ENCODE data around the gene ZNF445.
"Not testable (repeated sequence)": the region's sequence is repeated elsewhere in the genome, so short reads cannot be mapped to it uniquely, and the experiment has no call there.

Gene ZNF445

DNA sequence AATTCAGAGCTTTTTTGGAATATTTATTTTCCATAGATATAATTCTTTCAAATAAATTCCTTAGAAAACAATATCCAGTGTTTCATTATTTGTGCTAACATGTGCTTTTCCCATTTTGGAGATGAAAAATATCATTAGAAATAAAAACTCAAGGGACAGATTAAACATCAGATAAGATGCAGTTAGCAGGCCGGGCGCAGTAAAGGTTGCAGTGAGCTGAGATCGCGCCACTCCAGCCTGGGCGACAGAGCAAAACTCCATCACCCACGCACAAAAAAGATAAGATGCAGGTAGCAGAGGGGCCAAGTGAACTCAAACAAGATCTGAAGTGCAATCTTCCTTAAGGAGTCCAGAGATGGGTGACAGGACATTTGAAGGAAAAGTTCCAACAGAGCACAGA lies 48.0 kb downstream of the ZNF445 start:
- DNase-seq, result no peak

DNA sequence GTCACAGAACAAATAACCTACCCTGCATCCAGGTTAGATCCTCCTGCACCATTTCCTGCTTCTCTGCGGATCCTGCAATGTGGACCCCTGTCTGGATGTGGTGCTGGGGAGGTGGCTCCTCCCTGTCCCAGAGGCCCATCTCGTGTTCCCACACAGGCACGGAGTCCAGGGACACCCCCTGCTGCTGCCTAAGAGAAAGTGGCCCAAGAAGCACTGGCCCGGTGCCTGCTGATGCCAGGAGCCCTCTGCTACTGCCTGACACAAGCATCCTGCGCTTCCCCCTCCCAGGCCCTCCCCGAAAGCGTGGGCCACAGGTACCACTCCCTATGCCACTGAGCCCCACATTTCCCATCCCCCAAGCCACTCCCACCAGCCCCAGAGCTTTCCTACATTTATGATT lies 48.6 kb downstream of the ZNF445 start:
- DNase-seq, result no peak

- no peak for DNase-seq
Measured at GRCh38 chr3:44427683-44428082, 49.8 kb downstream of the ZNF445 start.

DNA sequence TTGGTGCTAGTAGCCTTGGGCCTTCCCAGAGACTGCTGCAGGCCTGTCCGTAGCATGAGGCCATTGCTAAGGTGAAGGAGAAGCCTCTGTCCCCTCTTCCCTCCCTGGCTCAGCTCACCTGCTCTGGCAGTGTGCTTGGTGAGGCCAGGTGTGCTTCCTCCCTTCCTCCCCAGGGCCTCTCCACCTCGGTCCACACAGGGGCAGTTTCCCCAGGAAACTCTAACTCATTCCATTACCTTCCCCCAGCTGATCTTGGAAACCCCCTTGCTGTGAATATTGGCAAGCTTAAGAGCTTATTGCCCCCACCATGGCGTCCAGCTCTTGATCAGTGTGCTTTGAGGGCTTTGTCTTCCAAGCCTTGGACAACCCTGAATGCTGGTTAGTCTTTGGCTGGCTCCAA lies 52.7 kb downstream of the ZNF445 start:
- no peak for DNase-seq

DNA sequence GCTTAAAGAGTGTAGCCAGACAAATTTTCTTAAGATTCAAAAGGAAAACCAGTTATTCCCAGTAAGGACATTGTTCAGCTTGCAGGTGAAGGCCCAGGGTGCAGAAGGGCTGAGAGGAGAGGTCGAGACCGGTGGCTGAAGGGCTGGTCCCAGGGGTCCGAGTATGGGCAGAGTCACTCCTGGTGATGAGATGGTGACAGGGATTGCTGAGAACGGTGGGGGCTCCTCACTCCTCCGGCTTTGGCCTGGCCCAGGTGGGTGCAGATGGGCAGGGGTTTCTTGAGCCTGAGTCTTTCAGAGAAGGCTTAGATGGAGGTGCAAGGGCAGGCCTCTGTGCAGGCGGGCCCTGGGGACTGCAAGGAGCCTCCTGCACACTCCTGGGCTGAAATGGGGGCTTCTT lies 56.2 kb downstream of the ZNF445 start:
- DNase-seq, result no peak

- no peak for DNase-seq
Measured at GRCh38 chr3:44420676-44421075, 56.8 kb downstream of the ZNF445 start.

DNA sequence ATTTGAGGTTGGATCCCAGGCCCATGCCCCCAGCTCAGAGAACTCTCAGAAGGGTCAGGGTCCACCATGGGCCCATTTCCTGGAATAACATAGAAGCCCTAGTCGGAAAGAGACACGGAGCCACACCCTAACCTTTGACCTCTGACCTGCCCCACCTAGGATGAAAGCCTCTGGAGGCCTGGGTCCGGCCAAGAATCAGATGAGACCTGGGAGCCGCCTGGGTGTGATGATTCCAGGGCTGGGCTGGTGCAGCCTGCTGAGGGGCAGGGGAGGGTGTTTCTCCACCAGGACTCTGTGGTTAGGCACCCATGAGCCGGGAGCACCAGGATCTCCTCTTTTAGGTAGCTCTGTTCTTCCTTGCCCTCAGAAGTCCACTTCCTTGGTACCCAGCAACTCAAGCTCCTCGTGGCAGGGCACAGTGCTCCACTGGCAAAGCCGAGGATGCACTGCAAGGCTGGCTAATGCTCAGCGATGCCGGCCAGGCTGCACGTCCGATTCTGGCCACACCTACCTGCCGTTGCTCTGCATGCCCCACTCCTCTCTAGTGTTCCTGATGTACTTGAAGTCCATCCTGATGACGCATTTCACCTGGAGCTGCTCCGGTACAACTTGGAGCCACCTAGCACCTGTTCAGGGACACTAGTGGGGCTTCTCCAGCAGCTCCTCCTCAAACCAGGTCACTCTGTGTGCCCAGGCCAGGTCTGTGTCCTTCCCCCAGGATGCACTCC lies 57.4 kb downstream of the ZNF445 start:
- no peak for DNase-seq

DNA sequence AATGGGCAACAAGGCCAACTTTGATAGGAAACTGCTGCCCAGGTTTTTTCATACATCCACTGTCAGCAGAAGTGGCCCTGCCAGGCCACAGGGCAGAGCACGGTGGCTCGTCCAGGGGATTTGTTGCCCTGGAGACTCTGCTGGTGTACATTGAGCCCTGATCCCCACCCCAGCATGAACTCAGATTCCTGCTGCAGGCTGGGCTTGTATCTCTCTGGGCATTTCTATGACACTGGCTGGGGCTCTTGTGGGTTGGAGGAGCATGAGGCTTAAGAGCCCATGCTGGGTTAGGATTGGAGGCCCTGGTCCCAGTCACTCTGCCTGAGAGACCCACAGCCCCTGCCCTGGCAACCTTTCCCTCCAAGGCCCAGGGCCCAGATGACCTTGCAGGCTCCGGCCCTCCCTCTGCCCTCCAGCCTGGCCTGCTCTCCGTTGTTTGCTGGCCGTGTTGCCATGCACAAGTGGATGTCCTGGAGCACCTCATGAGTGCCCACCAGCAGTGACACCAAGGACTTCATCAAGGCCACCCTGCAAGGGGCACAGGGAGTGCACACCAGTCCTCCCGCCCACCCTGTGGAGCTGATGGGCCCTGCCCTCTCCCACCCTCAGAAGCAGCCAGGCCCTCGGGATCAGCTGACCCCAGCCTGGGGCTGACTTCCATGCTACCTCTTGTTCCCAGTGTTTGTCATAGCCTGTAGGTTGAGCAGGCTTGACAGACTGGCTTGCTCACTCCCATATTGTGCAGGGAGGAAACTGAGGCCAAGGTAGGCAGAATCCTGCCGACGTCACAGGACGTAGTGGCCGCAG lies 58.2 kb downstream of the ZNF445 start:
- no peak for DNase-seq

DNA sequence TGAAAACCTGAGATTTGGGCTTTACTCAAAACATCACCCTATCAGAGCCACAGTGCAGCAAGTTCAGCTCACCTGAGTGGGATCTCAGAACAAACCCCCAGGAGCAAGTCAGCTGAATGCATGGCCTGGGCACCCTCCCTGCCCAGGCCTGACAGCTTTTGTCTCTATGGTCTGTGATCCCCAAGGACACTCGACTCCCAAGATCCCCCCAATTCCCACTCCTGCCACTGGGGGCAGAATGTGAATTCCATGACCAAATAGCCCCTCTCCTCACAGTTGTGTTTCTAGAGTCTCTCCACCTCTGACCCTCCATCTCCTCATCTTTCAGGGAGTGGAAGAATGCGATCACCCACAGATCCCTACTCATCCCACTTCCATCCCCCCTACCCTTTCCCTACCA lies 58.9 kb downstream of the ZNF445 start:
- no peak for DNase-seq

DNA sequence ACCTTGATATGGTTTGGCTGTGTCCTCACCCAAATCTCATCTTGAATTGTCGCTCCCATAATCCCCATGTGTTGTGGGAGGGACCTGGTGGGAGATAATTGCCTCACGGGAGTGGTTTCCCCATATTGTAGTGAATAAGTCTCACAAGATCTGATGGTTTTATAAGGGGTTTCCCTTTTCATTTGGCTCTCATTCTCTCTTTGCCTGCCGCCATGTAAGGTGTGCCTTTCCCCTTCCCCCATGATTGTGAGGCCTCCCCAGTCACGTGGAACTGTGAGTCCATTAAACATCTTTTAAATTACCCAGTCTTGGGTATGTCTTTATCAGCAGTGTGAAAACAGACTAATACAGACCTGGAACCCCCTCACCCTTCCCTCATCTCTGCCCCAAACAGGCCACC lies 59.4 kb downstream of the ZNF445 start:
- not testable (repeated sequence) for DNase-seq

DNA sequence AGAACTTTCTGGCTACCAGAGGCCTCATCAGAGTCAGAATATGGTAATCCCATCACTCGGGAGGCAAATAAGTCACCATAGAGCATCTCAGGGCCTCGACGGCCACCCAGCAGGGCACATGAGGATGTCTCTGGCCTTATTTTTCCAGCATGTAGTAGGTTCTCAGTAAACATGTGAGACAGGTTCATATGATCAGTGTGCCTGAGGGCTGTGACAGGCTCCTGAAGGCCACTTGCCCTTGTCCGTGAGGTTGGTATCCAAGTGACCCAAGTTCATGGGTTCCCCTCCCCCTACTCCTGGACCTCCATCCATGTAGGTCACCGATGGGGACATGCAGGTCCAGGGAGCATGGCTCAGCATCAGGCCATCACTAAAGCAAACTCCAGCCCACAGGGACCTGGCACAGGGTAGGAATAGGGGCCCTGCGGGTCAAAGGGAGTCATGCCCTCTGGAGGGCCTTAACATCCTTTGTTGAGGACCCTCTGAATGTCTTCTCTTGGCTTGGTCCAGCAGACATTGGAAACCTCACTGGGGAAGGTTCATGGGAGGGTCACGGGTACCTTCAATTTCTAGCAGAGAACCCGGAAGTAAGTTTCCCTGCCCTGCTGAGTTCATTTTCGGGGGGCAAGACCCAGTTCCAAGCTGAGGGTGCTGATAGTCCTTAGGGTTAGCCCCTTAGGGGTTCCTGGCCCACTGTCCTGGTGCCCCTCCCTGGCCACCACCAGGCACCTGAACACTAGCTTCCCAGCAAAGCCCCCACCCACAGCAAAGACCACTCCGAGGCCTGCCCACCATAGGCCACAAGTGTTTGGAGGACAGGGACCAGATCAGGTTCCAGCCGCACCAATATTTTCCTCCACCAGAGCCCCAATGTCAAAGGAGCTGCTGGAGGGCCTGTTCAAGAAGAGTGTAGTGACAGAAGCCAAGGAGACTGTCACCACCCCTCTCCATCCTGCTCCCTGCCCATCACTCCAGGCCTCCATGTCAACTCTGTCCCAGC lies 61.1 kb downstream of the ZNF445 start:
- no peak for DNase-seq

DNA sequence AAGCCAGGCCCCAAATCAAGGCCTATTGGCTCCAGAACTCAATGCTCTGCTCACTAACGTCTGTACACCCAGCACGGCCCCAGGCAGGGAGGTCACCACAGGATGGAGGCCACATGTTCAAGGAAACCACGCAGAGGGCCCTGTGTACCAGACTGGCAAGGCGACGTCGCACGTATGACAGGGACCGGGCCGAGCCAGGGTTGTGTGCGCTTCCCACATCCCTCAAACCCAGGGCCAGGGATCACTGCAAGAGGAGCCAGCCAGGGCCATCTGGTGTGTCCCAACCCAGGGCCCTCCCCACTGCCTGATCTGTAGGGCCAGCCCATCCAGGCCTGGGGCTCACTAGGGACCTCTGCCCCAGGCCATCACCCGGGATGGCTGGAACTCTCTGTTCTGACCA lies 62.0 kb downstream of the ZNF445 start:
- no peak for DNase-seq

DNA sequence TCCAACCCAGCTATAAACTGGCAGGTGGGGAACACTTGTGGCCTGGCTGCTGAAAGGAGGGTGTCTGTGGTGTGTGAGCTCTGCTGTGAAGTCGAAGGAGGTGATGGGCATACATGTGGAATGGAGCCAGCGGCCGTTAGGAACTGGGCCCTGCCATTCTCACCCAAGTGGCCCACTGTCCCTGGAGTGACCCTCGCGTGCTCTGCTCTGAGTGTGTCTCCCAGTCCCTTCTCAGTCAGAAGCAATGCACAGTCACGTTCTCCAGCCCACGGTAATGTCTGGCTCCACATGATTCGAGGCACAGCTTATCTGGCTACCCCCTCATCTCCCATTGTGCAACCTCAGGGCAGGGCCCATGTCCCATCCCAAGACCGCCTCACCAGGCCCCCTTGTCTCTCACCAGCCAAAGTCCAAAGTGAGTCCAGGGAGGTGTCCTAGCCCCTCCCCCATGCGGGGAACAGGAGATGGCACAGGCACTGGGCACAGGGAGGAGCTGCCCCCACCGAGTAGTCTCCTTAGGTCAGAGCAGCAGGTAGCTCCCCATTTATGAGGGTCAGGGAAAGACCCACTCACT lies 62.9 kb downstream of the ZNF445 start:
- no peak for DNase-seq

DNA sequence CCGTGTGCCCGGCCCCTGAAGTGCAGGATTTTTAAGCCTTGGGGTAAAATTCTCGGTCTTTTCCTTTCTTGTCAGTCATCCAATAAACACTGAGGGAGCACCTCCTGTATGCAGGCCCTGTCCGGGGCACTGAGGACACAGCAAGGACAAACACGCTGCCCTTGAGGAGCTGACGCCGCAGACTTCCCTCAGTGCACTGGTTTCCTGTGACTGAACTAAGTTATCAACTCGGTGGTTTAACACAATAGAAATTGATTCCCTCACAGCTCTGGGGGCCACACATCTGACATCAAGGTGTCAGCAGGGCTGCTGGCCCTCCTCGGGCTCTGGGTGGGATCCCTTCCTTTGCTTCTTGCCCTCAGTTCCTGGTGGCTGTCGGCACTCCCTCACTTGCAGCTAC lies 65.1 kb downstream of the ZNF445 start:
- DNase-seq, result no peak

DNA sequence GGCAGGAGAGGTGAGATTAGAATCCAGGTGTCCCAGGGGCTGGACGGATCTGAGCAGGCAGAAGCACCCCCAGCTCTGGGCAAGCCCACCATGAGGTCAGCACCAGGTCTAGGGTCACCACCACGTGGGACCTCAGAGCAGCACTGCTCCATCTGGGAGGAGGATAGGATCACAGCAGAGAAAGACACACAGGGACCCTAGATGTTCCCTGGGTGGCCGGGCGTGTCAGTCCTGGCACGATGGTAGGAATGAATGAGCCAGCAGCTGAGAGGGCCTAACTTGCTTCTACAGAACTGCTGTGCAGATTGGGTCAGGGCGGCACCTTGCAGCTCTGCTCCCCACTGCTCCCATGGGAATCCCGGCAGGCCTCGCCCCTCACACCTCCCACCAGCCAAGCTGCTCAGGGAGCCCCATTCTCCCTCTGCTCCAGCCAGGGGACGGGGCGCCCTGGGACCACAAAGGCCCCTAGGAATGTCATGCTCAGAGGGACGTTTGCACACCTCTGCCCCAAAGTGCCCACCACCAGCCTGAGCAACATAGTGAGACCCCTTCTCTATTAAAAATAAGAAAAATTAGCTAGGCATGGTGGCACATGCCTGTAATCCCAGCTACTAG lies 66.3 kb downstream of the ZNF445 start:
- DNase-seq, result no peak

DNA sequence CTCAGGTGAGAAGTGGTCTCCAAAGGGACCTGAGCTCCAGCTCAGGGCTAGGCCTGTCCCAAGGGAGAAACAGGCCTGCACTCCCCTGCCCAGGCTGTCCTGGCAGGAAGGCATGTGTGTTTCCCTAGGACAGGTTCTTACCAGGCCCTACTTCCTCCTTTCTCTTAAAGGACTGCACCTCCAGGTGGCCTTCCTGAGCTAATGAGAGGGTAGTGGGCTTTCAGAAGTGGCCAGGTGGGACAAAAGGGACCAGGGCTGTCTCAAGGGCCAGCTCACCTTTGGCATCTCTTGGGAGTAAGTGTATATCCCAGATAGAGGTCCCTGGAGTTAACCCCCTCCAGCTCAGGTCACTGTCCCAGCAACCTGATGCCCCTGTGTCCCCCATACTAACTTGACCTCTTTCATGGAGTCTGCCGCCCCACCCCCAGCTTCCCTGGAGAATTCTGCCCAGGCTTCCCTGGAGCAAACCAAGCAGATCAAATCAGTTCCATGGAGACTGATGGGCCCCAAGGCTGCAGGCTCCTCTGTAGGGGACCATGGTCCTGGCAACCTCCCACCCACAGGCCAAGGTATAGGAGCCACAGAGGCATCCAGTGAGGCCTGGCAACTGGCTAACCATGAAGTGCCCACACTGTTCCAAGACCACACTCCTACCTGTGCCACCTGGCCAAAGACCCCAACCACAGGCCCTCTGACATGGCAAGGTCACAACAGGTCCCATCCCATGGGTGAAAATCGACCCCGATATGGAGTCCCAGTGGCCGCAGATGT lies 67.6 kb downstream of the ZNF445 start:
- DNase-seq, result no peak

DNA sequence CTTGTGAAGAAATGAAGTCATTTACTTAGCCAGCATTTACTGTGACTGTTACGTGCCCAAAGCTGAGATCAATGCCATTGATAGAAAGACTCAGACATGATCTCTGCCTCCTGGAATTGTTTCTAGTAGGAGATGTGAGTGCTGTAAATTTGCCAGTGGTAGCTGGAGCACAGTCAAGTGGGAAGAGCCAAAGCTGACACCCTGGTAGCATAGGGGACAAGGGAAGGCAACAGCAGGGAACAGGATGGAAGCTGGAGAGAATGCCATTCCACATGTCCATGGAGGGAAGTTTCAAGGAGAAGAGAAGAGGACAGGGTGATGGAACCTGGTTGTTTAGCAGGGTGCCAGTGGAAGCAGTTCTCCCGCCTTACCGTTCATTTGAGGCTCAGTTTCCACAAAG lies 74.9 kb downstream of the ZNF445 start:
- DNase-seq, result no peak

DNA sequence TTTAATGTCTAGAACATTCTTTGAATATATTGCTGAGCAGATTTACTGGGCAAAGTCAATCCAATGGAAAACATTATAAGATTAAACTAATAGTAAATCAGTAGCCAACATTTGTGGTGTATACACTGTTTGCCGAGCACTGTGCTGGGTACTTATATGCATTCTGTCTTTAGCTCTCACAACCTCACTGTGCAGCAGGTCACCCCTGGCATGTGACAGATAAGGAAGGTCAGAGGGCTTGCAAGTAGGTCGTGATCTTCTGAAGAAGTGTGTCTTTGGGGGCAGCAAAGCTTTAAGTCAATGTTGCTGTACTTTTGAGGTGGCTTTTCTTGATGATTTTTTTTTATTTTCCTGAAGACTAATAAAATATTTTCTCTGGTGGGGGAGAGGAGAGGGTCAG lies 76.7 kb downstream of the ZNF445 start:
- DNase-seq, result no peak

- DNase-seq, result no peak
Measured at GRCh38 chr3:44398853-44399252, 78.6 kb downstream of the ZNF445 start.

DNA sequence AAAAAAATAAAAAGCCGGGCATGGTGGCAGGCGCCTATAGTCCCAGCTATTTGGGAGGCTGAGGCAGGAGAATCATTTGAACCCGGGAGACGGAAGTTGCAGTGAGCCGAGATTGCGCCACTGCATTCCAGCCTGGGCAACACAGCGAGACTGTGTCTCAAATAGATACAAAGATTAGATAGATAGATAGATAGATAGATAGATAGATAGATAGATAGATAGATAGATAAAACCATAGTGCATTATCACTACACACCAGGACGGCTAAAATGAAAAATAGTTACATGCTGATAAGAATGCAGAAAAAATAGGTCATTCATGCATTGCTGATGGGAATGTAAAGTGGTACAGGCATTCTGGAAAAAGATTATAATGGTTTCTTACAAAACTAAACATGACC lies 79.2 kb downstream of the ZNF445 start:
- not testable (repeated sequence) for DNase-seq

Data from stimulated activated CD4-positive, alpha-beta T cell treated with anti-CD3 and anti-CD28 coated beads, Interleukin-1b, Interleukin-23, amount 100 ng/mL, for 48 hours (primary cell).